A549 (cell line): ENCODE measurements around the gene CTIF. TPM values are rescaled to one million over a fixed set of nuclear protein-coding genes. Genes with fewer than 3 reads are reported as not detected.

Source experiments
- ATAC-seq, 2 experiments: fragments of 200-7000 bp in 1 of 2; fragments of >200 bp in 1 of 2; cut with Nextera tagmentation in 1 of 2; cut with Tn5 transposase in 1 of 2; 3 replicates each; pipeline versions ENCODE4 v1.8.0 to v1.9.1; 2018 to 2020; ENCODE audit warnings: mild to moderate bottlenecking in 1 of 2, moderate library complexity in 1 of 2
- CTCF ChIA-PET: fragments of 300-600 bp; sonication (Branson Sonifier 250); formaldehyde crosslinking; extraction: SDS; loops from one replicate; lab custom pipeline; 2021; ENCODE audit warnings: antibody characterized with exemption, inconsistent platforms; lab: Yijun Ruan, JAX
- POLR2A ChIA-PET: fragments of 350-600 bp; formaldehyde crosslinking; extraction: SDS; loops from one replicate; lab custom pipeline; 2021; ENCODE audit warnings: antibody characterized with exemption, inconsistent platforms; lab: Yijun Ruan, JAX
- DNase-seq, 2 experiments: peaks; one replicate each; pipeline versions ENCODE4 v3.0.0 to v3.0.0-alpha.2; 2011 to 2016; ENCODE audit warnings: low read depth in 1 of 2, low spot score in 1 of 2
- FAIRE-seq: peaks from 2 replicates; lab custom pipeline; 2011; peaks lifted over from hg19 to GRCh38; lab: Jason Lieb, UNC
- H3K27ac ChIP-seq, 2 experiments: fragments of >200 bp; sonication (Bioruptor Twin); formaldehyde crosslinking; 3 replicates each; pipeline ENCODE4 v1.5.1; 2016 to 2017
- H3K4me1 ChIP-seq: fragments of >200 bp; sonication (Bioruptor Twin); formaldehyde crosslinking; 3 replicates; pipeline ENCODE4 v1.6.1; 2016
- H3K4me2 ChIP-seq: fragments of >200 bp; sonication (Bioruptor Twin); formaldehyde crosslinking; 3 replicates; pipeline ENCODE4 v1.6.1; 2016
- H3K4me3 ChIP-seq: fragments of >200 bp; sonication (Bioruptor Twin); formaldehyde crosslinking; 3 replicates; pipeline ENCODE4 v1.5.1; 2016
- H3K9me3 ChIP-seq: fragments of >200 bp; sonication (Bioruptor Twin); formaldehyde crosslinking; 3 replicates; pipeline ENCODE4 v1.6.1; 2016
- ATOH8 ChIP-seq: fragments of 250-450 bp; sonication (Bioruptor Pico); IDR thresholded peaks from 2 replicates; pipeline ENCODE4 v1.5.0; 2020; ENCODE audit warnings: low read depth, mild to moderate bottlenecking, moderate library complexity
- CBX8 ChIP-seq: fragments of 200-600 bp; sonication (generic); IDR thresholded peaks from 2 replicates; pipeline ENCODE4 v1.6.1; 2016
- CTCF ChIP-seq: fragments of >200 bp; sonication (Bioruptor Twin); formaldehyde crosslinking; IDR thresholded peaks from 3 replicates; pipeline ENCODE4 v1.5.1; 2016
- EHF ChIP-seq: fragments of 250-450 bp; sonication (Bioruptor Pico); IDR thresholded peaks from 2 replicates; pipeline ENCODE4 v1.5.0; 2020; ENCODE audit warnings: mild to moderate bottlenecking
- EHMT2 ChIP-seq: fragments of 200-600 bp; sonication (generic); IDR thresholded peaks from 2 replicates; pipeline ENCODE4 v1.6.1; 2016; ENCODE audit warnings: antibody characterized with exemption, low read depth, mild to moderate bottlenecking, moderate library complexity
- ESRRA ChIP-seq: fragments of 150-350 bp; IDR thresholded peaks from 2 replicates; pipeline ENCODE4 v1.6.1; 2014; ENCODE audit warnings: mild to moderate bottlenecking, low read length, borderline replicate concordance
- HOXB13 ChIP-seq: fragments of 250-450 bp; sonication (Bioruptor Pico); IDR thresholded peaks from 2 replicates; pipeline ENCODE4 v1.5.0; 2020; ENCODE audit warnings: low read depth, mild to moderate bottlenecking, moderate library complexity
- JUN ChIP-seq, 2 experiments: fragments of >200 bp; sonication (Bioruptor Twin); formaldehyde crosslinking; IDR thresholded peaks; 2 replicates in 1 of 2; 3 replicates in 1 of 2; pipeline ENCODE4 v1.6.1; 2016 to 2017
- KDM1A ChIP-seq: fragments of 200-600 bp; sonication (generic); IDR thresholded peaks from 2 replicates; pipeline ENCODE4 v1.6.1; 2016; ENCODE audit warnings: low read depth, mild to moderate bottlenecking
- MAZ ChIP-seq: fragments of 150-350 bp; IDR thresholded peaks from 2 replicates; pipeline ENCODE4 v1.6.1; 2014; ENCODE audit warnings: antibody characterized with exemption, low read depth, low read length, borderline replicate concordance
- NFE2L2 ChIP-seq: fragments of 150-350 bp; conservative IDR thresholded peaks from 2 replicates; pipeline ENCODE4 v1.6.1; 2014; ENCODE audit warnings: low read length
- RAD21 ChIP-seq, 2 experiments: fragments of >200 bp in 1 of 2; sonication (Bioruptor Twin) in 1 of 2; formaldehyde crosslinking in 1 of 2; IDR thresholded peaks in 1 of 2; conservative IDR thresholded peaks in 1 of 2; 2 replicates in 1 of 2; 3 replicates in 1 of 2; pipeline ENCODE4 v1.6.1; 2012 to 2018; ENCODE audit warnings: inconsistent platforms in 1 of 2
- RCOR1 ChIP-seq: fragments of 150-350 bp; IDR thresholded peaks from 2 replicates; pipeline ENCODE4 v1.6.1; 2014; ENCODE audit warnings: antibody characterized with exemption, low read length, low read depth
- RNF2 ChIP-seq: fragments of 200-600 bp; sonication (generic); IDR thresholded peaks from 2 replicates; pipeline ENCODE4 v1.6.1; 2016; ENCODE audit warnings: low read depth, mild to moderate bottlenecking, antibody characterized with exemption, moderate library complexity, borderline replicate concordance
- SMC3 ChIP-seq: fragments of >200 bp; sonication (Bioruptor Twin); formaldehyde crosslinking; IDR thresholded peaks from 3 replicates; pipeline ENCODE4 v1.6.1; 2018; ENCODE audit warnings: inconsistent platforms
- SREBF2 ChIP-seq: fragments of 450-650 bp; IDR thresholded peaks from 2 replicates; pipeline ENCODE4 v1.6.1; 2014; ENCODE audit warnings: mild to moderate bottlenecking, moderate library complexity
- ZFP36 ChIP-seq: fragments of 450-650 bp; IDR thresholded peaks from 2 replicates; pipeline ENCODE4 v1.6.1; 2014; ENCODE audit warnings: borderline replicate concordance; ENCODE audit not compliant: partially characterized antibody
- ZNF302 ChIP-seq: fragments of 250-450 bp; sonication (Bioruptor Pico); IDR thresholded peaks from 2 replicates; pipeline ENCODE4 v1.9.0; 2021; ENCODE audit warnings: inconsistent platforms, mild to moderate bottlenecking, moderate library complexity
- ZSCAN20 ChIP-seq: fragments of 250-450 bp; sonication (Bioruptor Pico); IDR thresholded peaks from 2 replicates; pipeline ENCODE4 v1.8.0; 2022; ENCODE audit warnings: mild to moderate bottlenecking, moderate library complexity
- WGBS: methylation state at CpG from one replicate; pipeline ENCODE4 v1.1.6; 2017; ENCODE audit errors: missing lambda C conversion rate; 5-methylcytosine and 5-hydroxymethylcytosine counted together
- polyA plus RNA-seq, 4 experiments: library from polyadenylated mRNA; depleted of rRNA in 3 of 4; stranded (reverse); fragments of >200 nt; fragmentation: RNase III in 1 of 4; extraction: RNeasy Plus Mini Kit Qiagen cat#74134 plus additional on column Dnase treatment in 1 of 4; gene quantifications; 2 replicates in 3 of 4; 3 replicates in 1 of 4; pipeline ENCODE4 v1.2.3, GENCODE V29; 2011 to 2017
- TF ChIP-seq, protein P1 (sequence below): fragments of 450-650 bp; IDR thresholded peaks from 2 replicates; pipeline ENCODE4 v1.6.1; 2014; ENCODE audit warnings: antibody characterized with exemption
- TF ChIP-seq, protein P2 (sequence below): IDR thresholded peaks from 2 replicates; pipeline ENCODE4 v1.6.1; 2012; ENCODE audit warnings: low read depth, borderline replicate concordance

CTIF gene
- polyA plus RNA-seq, 2 of the 4 experiments (the other 2 are of a cell fraction): 17.0 to 24.7 TPM

DNA sequence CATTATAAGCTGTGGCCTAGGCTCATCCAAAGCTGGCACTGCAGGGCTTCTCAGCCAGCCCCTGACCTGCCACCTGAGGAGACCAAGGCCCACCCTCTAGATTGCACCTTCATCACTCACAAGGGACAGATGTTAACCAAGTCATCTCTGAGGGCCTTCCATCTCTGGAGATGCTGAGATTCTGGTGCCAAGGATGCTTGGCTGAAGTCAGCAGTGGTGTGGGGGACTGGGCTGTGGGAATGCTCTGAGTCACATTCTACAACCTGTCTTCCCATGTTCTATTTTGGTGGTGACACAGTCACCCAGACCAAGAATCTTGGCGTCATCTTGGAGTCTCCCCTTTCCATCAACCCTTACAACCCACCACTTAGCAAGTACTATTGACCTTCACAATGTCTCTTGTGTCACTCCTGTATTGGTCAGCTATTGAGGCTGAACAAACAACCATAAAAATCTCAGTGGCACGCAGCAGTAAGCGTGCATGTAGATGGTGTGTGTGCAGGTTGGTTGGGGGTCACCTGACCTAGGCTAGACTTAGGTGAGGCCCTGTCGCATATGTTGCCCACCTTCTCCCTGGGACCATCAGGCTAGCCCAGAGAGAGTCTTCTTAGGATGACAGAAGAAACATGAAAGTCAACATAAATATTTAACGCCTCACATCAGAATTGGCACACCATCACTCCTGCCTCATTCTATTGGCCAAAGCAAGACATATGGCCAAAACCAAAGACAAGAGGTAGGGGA is 276.9 kb downstream of the CTIF start:
- ChIA-PET POLR2A (no interaction called here), CTCF (interaction anchor here (1.1 to 1.5 kb wide), 2 partner anchors 12 to 363 kb away, joined by 3 read pairs; no protein-coding TSS in a partner anchor)
- 83% methylated on average over 5 of the region's 5 CpGs for WGBS
- Histone ChIP-seq H3K4me1 (peaks cover 8% of the 10 kb centered on the region; the same call in 1 of the 3 replicates), H3K27ac (no peak overlapping the region), H3K4me3 (no peak overlapping the region), H3K9me3 (no peaks in the 10 kb centered on the region), H3K4me2 (no peak overlapping the region)
- DNase-seq (no peak), ATAC-seq (no peak), FAIRE-seq (no peak)
- TF ChIP-seq, protein P1, sequence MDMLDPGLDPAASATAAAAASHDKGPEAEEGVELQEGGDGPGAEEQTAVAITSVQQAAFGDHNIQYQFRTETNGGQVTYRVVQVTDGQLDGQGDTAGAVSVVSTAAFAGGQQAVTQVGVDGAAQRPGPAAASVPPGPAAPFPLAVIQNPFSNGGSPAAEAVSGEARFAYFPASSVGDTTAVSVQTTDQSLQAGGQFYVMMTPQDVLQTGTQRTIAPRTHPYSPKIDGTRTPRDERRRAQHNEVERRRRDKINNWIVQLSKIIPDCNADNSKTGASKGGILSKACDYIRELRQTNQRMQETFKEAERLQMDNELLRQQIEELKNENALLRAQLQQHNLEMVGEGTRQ: no peak
- TF ChIP-seq NFE2L2 (no peak), ESRRA (no peak), CTCF (no peak), SMC3 (no peak), RCOR1 (no peak), CBX8 (no peak), RNF2 (no peak), KDM1A (no peak)
- TF ChIP-seq, protein P2, sequence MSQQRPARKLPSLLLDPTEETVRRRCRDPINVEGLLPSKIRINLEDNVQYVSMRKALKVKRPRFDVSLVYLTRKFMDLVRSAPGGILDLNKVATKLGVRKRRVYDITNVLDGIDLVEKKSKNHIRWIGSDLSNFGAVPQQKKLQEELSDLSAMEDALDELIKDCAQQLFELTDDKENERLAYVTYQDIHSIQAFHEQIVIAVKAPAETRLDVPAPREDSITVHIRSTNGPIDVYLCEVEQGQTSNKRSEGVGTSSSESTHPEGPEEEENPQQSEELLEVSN: no peak

- H3K9me3 ChIP-seq: no peaks in the 10 kb centered on the region
- no peak for DNase-seq
- POLR2A ChIA-PET: no interaction called here
- WGBS: 72% methylated on average over 7 of the region's 7 CpGs
- TF ChIP-seq SREBF2: no peak
- no peak for TF ChIP-seq HOXB13 (CRISPR knock-in tag)
- TF ChIP-seq ESRRA: no peak
- no peak for TF ChIP-seq ZSCAN20 (CRISPR knock-in tag)
- no peak for TF ChIP-seq EHMT2
- no peak for TF ChIP-seq RAD21 (conservative IDR thresholded peaks at IDR 0.05 in 1 of 2, IDR thresholded peaks at IDR 0.05 in 1 of 2)
- TF ChIP-seq ATOH8 (CRISPR knock-in tag): no peak
- no peak for TF ChIP-seq EHF
- no peak for TF ChIP-seq CTCF
- no peak for TF ChIP-seq ZFP36
- TF ChIP-seq ZNF302 (CRISPR knock-in tag): no peak
- no peak for TF ChIP-seq JUN (IDR thresholded peaks at IDR 0.05)
- TF ChIP-seq MAZ: no peak
- TF ChIP-seq, all 56 proteins: peak for 0
- CTCF ChIA-PET: interaction anchor here (0.6 to 1.1 kb wide), 2 partner anchors 118 to 362 kb away, joined by 3 to 4 read pairs; no protein-coding TSS in a partner anchor
- FAIRE-seq (no peak), ATAC-seq (no peak)
- Histone ChIP-seq H3K4me2 (no peak overlapping the region), H3K4me3 (no peak overlapping the region), H3K4me1 (peaks cover 8% of the 10 kb centered on the region; the same call in 1 of the 3 replicates), H3K27ac (no peak overlapping the region)
Measured at GRCh38 chr18:48816554-48816953, 277.7 kb downstream of the CTIF start.
